BE2C (cell line): ENCODE results near the gene ARID3C.
A peak's percentile ranks its signal among the peaks of the same experiment; 100 is the strongest.

ENCODE experiments used
- DNase-seq: peaks from one replicate; pipeline ENCODE4 v3.0.0-alpha.2; 2020
- H3K27me3 ChIP-seq: fragments of 250-450 bp; sonication (Bioruptor Pico); 2 replicates; pipeline ENCODE4 v1.5.1; 2020; ENCODE audit warnings: mild to moderate bottlenecking
- H3K36me3 ChIP-seq: fragments of 250-450 bp; sonication (Bioruptor Pico); 2 replicates; pipeline ENCODE4 v1.5.1; 2020; ENCODE audit warnings: mild to moderate bottlenecking
- H3K4me1 ChIP-seq: fragments of 250-450 bp; sonication (Bioruptor Pico); 2 replicates; pipeline ENCODE4 v1.5.1; 2020
- H3K4me3 ChIP-seq: 2 replicates; pipeline ENCODE4 v1.5.1; 2011; ENCODE audit warnings: low read depth, low read length
- H3K9me3 ChIP-seq: fragments of 250-450 bp; sonication (Bioruptor Pico); 2 replicates; pipeline ENCODE4 v1.5.1; 2020
- TF ChIP-seq, protein P1 (sequence below): IDR thresholded peaks from 2 replicates; pipeline ENCODE4 v1.5.1; 2012; ENCODE audit warnings: mild to moderate bottlenecking, low read depth, low read length

ARID3C gene

DNA sequence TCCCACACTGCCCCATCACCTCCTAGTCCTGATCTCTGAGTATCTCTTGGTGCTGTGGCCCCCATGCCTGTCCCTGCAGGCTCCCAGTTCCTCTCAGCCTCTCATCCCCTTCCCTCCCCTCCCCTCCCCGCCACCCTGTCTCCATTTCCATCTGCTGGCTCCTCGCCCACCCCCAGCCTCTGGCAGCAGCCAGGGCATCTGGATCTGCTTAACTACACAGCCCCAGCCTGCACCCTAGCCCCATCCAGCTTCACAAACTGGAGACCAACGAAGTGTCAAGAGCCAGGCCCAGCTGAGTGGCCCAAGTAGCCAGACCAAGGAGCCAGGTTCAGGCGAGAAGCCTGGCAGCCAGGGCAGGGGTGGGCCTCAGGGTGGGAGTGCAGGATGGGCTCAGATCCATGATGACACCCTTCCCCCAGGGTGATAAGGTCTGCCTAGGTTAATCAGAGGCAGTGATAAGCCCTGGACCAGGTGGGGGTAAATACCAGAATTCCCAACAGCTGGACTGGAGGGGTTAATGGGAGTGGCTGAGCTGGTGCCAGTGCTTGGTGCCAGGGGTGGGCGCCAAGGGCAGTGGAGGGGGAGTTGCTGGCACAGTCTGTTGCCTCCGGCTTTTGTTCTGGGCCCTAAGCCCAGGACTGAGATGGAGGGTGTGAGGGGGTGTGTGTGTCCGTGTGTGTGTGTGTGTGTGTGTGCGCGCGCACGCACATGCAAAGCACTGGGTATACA lies 25.6 kb upstream of the ARID3C start:
- peaks cover 44% of the 10 kb centered on the region for H3K4me1 ChIP-seq
- no peaks in the 10 kb centered on the region for H3K27me3 ChIP-seq
- H3K36me3 ChIP-seq = peaks cover under 1% of the 10 kb centered on the region
- peak; percentile 98 for DNase-seq
- H3K9me3 ChIP-seq = no peaks in the 10 kb centered on the region
- peak overlapping the region; percentile 41 for H3K4me3 ChIP-seq
- TF ChIP-seq, protein P1, sequence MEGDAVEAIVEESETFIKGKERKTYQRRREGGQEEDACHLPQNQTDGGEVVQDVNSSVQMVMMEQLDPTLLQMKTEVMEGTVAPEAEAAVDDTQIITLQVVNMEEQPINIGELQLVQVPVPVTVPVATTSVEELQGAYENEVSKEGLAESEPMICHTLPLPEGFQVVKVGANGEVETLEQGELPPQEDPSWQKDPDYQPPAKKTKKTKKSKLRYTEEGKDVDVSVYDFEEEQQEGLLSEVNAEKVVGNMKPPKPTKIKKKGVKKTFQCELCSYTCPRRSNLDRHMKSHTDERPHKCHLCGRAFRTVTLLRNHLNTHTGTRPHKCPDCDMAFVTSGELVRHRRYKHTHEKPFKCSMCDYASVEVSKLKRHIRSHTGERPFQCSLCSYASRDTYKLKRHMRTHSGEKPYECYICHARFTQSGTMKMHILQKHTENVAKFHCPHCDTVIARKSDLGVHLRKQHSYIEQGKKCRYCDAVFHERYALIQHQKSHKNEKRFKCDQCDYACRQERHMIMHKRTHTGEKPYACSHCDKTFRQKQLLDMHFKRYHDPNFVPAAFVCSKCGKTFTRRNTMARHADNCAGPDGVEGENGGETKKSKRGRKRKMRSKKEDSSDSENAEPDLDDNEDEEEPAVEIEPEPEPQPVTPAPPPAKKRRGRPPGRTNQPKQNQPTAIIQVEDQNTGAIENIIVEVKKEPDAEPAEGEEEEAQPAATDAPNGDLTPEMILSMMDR = no peak

DNA sequence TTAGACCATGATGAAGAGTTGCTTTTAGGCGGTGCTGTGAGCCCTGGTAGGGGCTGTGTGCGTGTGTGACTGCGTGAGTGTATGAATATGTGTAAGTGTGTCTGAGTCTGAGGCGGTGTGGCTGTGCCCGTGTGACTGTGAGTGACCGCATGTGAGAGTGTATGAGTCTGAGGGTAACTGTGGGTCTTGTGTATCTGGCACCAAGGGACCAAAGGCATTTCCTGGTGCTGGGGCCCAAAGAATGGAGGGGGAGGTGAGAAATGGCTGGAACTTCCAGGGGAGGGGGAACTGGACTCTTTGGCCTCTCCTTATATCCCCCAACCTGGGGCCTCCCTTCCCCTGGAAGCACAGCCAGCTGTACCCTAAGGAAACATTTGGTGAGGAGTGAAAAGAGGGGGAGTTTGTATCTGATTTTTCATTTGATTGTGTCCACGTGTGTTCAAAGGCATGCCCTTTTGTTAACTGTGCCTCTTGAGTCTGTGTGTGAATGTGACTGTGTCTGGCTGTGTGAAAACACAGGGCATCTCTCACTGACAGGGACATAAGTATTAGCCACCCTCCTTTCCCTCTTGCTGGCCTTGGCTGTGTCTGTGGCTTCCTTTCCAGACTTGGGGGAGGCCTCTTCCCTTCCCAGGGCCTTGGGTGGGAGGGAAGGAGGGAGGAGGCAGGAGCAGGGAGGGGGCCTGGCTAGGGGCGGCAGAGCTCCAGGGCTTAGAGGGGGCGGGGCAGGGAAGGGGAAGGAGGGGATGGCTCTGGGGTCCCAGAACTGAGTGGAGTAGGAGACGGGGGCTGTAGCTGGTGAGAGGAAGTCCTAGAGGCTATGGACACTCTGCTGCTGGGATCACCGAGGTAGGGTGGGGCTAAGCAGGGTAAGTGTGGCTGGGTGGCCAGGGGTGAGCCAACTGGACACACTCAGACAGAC lies 24.5 kb upstream of the ARID3C start:
- H3K9me3 ChIP-seq = no peaks in the 10 kb centered on the region
- no peaks in the 10 kb centered on the region for H3K27me3 ChIP-seq
- H3K4me1 ChIP-seq = peaks cover 44% of the 10 kb centered on the region
- TF ChIP-seq, protein P1 = no peak
- peak overlapping the region; percentile 59 for H3K4me3 ChIP-seq
- H3K36me3 ChIP-seq = peaks cover 11% of the 10 kb centered on the region
- DNase-seq = peak; percentile 61

DNA sequence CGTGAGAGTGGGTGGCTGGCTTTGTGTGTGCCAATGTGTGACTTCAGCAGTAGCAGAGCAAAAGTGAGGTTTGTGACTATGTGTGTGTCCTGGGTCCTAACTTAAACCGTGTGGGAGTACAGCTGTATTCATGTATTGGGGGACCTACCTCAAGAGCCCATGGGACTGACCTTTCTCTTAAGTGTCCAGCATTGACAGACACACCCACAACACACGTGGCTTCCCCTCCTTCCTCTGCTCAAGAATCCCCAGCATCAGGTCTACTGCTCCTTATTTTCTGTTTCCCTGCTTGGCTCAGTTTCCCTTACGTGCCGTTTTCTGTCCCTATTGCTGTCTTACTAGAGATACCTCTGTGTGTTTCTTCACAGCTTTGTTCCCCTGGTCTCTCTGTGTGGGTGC lies 23.7 kb upstream of the ARID3C start:
- Histone ChIP-seq H3K27me3 (no peaks in the 10 kb centered on the region), H3K9me3 (no peaks in the 10 kb centered on the region), H3K36me3 (peaks cover 14% of the 10 kb centered on the region), H3K4me3 (peak overlapping the region; percentile 59), H3K4me1 (peaks cover 44% of the 10 kb centered on the region)
- TF ChIP-seq, protein P1 = no peak
- DNase-seq = no peak

DNA sequence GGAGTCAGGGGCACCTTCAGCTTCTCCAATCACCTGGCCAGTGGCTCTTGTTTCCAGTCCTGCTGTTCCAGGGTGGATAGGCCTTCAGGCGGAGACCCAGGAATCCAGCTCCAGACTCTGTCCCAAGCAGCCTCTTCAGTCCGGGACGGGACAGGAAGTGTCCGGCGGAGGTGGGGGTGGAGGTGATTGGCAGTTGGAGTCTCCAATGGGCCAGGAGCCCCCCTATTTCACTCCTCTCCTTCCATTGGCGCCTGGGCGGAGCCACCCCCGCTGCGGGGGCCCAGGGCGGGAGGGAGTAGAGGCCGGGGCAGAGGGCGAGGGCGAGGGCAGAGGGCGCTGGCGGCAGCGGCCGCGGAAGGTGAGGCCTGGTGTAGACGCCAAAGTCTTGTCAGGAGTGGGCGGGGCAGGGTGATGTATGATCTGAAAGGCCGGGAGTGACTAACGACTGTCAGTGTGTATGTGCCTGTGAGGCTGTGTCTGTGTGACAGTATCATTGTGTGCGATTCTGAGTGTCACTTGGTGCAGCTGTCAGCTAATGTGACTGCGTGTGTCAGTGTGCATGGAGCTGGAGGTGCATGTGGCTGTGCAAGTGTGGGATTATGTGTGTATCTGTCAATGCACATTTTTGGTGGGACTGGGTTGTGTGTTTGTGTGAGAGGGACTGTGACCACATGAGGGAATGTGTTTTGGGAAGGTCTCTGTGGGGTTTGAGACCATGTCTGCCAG lies 23.2 kb upstream of the ARID3C start, which contains the start of gene IL11RA:
Gene IL11RA (plus strand): TSS at position 310 of the 726 bp plus-strand sequence. CDS start 3,033 bp downstream, outside the sequence.
- H3K27me3 ChIP-seq = no peaks in the 10 kb centered on the region
- no peaks in the 10 kb centered on the region for H3K9me3 ChIP-seq
- DNase-seq = peak; percentile 76
- H3K4me3 ChIP-seq = peak within 1 kb of the TSS; percentile 59
- H3K4me1 ChIP-seq = peaks cover 44% of the 10 kb centered on the region
- TF ChIP-seq, protein P1 = no peak
- H3K36me3 ChIP-seq = peaks cover 14% of the 10 kb centered on the region

DNA sequence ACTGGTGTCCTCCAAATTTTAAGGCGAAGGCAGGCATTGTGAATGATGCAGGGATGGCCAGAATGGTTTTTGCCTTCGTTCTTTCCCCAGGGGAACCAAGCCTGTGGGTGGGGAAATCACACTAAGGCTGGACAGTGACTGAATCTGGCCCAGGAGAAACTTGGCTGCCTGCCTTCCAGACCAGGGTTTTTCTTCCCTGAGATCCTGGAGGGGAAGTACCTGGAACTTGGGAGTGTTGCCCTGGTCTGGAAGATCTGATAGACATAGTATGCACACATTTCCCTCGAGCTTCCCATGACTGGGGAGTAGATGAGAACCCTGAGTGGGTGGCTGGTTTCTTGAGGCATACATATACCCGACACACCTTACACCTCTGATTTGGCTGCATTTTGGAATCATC lies 22.5 kb upstream of the ARID3C start:
- Histone ChIP-seq H3K4me1 (peaks cover 44% of the 10 kb centered on the region), H3K27me3 (no peaks in the 10 kb centered on the region), H3K36me3 (peaks cover 14% of the 10 kb centered on the region), H3K9me3 (no peaks in the 10 kb centered on the region), H3K4me3 (peak overlapping the region; percentile 59)
- peak; percentile 42 for DNase-seq
- TF ChIP-seq, protein P1 = no peak
